Skeletal muscle tissue (tissue), 4 donors: ENCODE results near the gene ITPKB. TPM values are rescaled to one million over a fixed set of nuclear protein-coding genes. Genes with fewer than 3 reads are reported as not detected.
A peak's percentile ranks its signal among the peaks of the same experiment; 100 is the strongest.

ENCODE experiments used
- H3K27ac ChIP-seq: one replicate; pipeline ENCODE4 v1.7.0; 2013; ENCODE audit warnings: mild to moderate bottlenecking, low read depth, low read length, inconsistent platforms
- H3K27me3 ChIP-seq, 3 donors: one replicate each; pipeline ENCODE4 v1.7.0; 2013; ENCODE audit warnings: low read length in 3 of 3; ENCODE audit not compliant: control insufficient read depth in 3 of 3, insufficient read depth in 3 of 3
- H3K36me3 ChIP-seq, 3 donors: one replicate each; pipeline ENCODE4 v1.7.0; 2013; ENCODE audit warnings: low read length in 3 of 3; ENCODE audit not compliant: control insufficient read depth in 3 of 3, insufficient read depth in 3 of 3
- H3K4me1 ChIP-seq, 3 donors: one replicate each; pipeline ENCODE4 v1.7.0; 2013; ENCODE audit warnings: low read length in 3 of 3, mild to moderate bottlenecking in 3 of 3; ENCODE audit not compliant: control insufficient read depth in 3 of 3, insufficient read depth in 3 of 3
- H3K4me3 ChIP-seq, 3 donors: one replicate each; pipeline ENCODE4 v1.7.0; 2013; ENCODE audit warnings: low read length in 3 of 3
- H3K9ac ChIP-seq, 3 donors: one replicate each; pipeline ENCODE4 v1.7.0; 2013; ENCODE audit warnings: low read length in 3 of 3, mild to moderate bottlenecking in 3 of 3, moderate library complexity in 2 of 3, low read depth in 1 of 3
- H3K9me3 ChIP-seq, 3 donors: one replicate each; pipeline ENCODE4 v1.7.0; 2013; ENCODE audit warnings: low read length in 3 of 3; ENCODE audit not compliant: control insufficient read depth in 3 of 3
- total RNA-seq: library from RNA; depleted of rRNA; stranded (reverse); fragments of >200 nt; gene quantifications from one replicate; pipeline ENCODE4 v1.2.3, GENCODE V29; 2014
- donor health status: Osteomylitis.

The ITPKB gene
- total RNA-seq, 1 donor from 2014 or later, result 18.8 TPM

- Histone ChIP-seq H3K9ac (peak overlapping the region in 1 of 3 donors; percentile 23), H3K27ac (peak overlapping the region; percentile 3), H3K4me1 (peaks cover 52 to 63% (median 58%) of the 10 kb centered on the region in 3 donors), H3K36me3 (peaks cover 0 to 2% (median 0%) of the 10 kb centered on the region in 3 donors), H3K4me3 (no peak overlapping the region), H3K27me3 (no peaks in the 10 kb centered on the region), H3K9me3 (no peaks in the 10 kb centered on the region)
Observed at GRCh38 chr1:226697929-226698544, 41.0 kb downstream of the ITPKB start.

GRCh38 chr1:226697151-226697928 lies 41.7 kb downstream of the ITPKB start:
- no peaks in the 10 kb centered on the region for H3K27me3 ChIP-seq
- peak overlapping the region; percentile 3 for H3K27ac ChIP-seq
- H3K4me1 ChIP-seq, result peaks cover 55 to 63% (median 57%) of the 10 kb centered on the region in 3 donors

GRCh38 chr1:226696547-226696946 lies 42.5 kb downstream of the ITPKB start:
- Histone ChIP-seq H3K27me3 (no peaks in the 10 kb centered on the region), H3K4me1 (peaks cover 54 to 63% (median 57%) of the 10 kb centered on the region in 3 donors), H3K4me3 (no peak overlapping the region), H3K27ac (no peak overlapping the region), H3K9ac (no peak overlapping the region), H3K36me3 (peaks cover 0 to 2% (median 0%) of the 10 kb centered on the region in 3 donors), H3K9me3 (no peaks in the 10 kb centered on the region)

More at GRCh38 chr1:226697151-226697928, 41.7 kb downstream of the ITPKB start:
- Histone ChIP-seq H3K36me3 (peaks cover 0 to 2% (median 0%) of the 10 kb centered on the region in 3 donors), H3K4me3 (no peak overlapping the region), H3K9me3 (no peaks in the 10 kb centered on the region), H3K9ac (peak overlapping the region in 1 of 3 donors; percentile 23)

- H3K9ac ChIP-seq, result no peak overlapping the region
- H3K4me3 ChIP-seq, result no peak overlapping the region
- H3K27me3 ChIP-seq, result no peaks in the 10 kb centered on the region
- peaks cover 55 to 67% (median 67%) of the 10 kb centered on the region in 3 donors for H3K4me1 ChIP-seq
- peaks cover 0 to 2% (median 0%) of the 10 kb centered on the region in 3 donors for H3K36me3 ChIP-seq
- H3K9me3 ChIP-seq, result no peaks in the 10 kb centered on the region
- no peak overlapping the region for H3K27ac ChIP-seq
Observed at GRCh38 chr1:226695335-226695900, 43.7 kb downstream of the ITPKB start.

- H3K9me3 ChIP-seq, result no peaks in the 10 kb centered on the region
- H3K36me3 ChIP-seq, result no peaks in the 10 kb centered on the region
- no peaks in the 10 kb centered on the region for H3K27me3 ChIP-seq
- H3K4me1 ChIP-seq, result peaks cover 60 to 71% (median 68%) of the 10 kb centered on the region in 3 donors
- peak overlapping the region in 2 of 3 donors; percentile 27 to 51 for H3K9ac ChIP-seq
- no peak overlapping the region for H3K4me3 ChIP-seq
- H3K27ac ChIP-seq, result peak overlapping the region; percentile 64
Observed at GRCh38 chr1:226692823-226693222, 46.3 kb downstream of the ITPKB start.

- H3K9ac ChIP-seq, result peak overlapping the region in 1 of 3 donors; percentile 43
- H3K9me3 ChIP-seq, result no peaks in the 10 kb centered on the region
- no peak overlapping the region for H3K4me3 ChIP-seq
- peaks cover 60 to 71% (median 68%) of the 10 kb centered on the region in 3 donors for H3K4me1 ChIP-seq
- no peaks in the 10 kb centered on the region for H3K36me3 ChIP-seq
- peak overlapping the region; percentile 64 for H3K27ac ChIP-seq
- H3K27me3 ChIP-seq, result no peaks in the 10 kb centered on the region
Observed at GRCh38 chr1:226692051-226692792, 46.9 kb downstream of the ITPKB start.

- no peaks in the 10 kb centered on the region for H3K27me3 ChIP-seq
- H3K4me3 ChIP-seq, result no peak overlapping the region
- no peaks in the 10 kb centered on the region for H3K36me3 ChIP-seq
- H3K9me3 ChIP-seq, result no peaks in the 10 kb centered on the region
- peaks cover 67 to 71% (median 70%) of the 10 kb centered on the region in 3 donors for H3K4me1 ChIP-seq
- H3K9ac ChIP-seq, result no peak overlapping the region
- H3K27ac ChIP-seq, result peak overlapping the region; percentile 64
Observed at GRCh38 chr1:226691247-226691646, 47.8 kb downstream of the ITPKB start.

- Histone ChIP-seq H3K4me1 (peaks cover 67 to 72% (median 71%) of the 10 kb centered on the region in 3 donors), H3K36me3 (no peaks in the 10 kb centered on the region), H3K4me3 (no peak overlapping the region), H3K27me3 (no peaks in the 10 kb centered on the region), H3K9ac (no peak overlapping the region), H3K9me3 (no peaks in the 10 kb centered on the region), H3K27ac (peak overlapping the region; percentile 9)
Observed at GRCh38 chr1:226690460-226690982, 48.6 kb downstream of the ITPKB start.

GRCh38 chr1:226688808-226689207 lies 50.3 kb downstream of the ITPKB start:
- Histone ChIP-seq H3K9ac (no peak overlapping the region), H3K27ac (peak overlapping the region; percentile 27)

More at GRCh38 chr1:226688808-226689207, 50.3 kb downstream of the ITPKB start:
- Histone ChIP-seq H3K4me1 (peaks cover 71 to 84% (median 82%) of the 10 kb centered on the region in 3 donors), H3K4me3 (no peak overlapping the region), H3K9me3 (no peaks in the 10 kb centered on the region), H3K36me3 (no peaks in the 10 kb centered on the region), H3K27me3 (no peaks in the 10 kb centered on the region)
